Stimulated activated CD8-positive, alpha-beta memory T cell treated with anti-CD3 and anti-CD28 coated beads, Interleukin-7, amount 100 ng/mL, for 4 hours (primary cell): Measurements from ENCODE around the gene IPO9.

Experiments used
- DNase-seq, 2 donors: peaks; one replicate each; pipeline ENCODE4 v3.0.0-alpha.2; 2020; ENCODE audit warnings: low read depth in 2 of 2

The IPO9 gene

GRCh38 chr1:201828820-201829774, at the start of gene IPO9:
TSS of gene IPO9 (plus strand) at chr1:201829157. CDS start at chr1:201829210, 53 bp downstream.
- DNase-seq: peak; percentile 84 to 90

DNA sequence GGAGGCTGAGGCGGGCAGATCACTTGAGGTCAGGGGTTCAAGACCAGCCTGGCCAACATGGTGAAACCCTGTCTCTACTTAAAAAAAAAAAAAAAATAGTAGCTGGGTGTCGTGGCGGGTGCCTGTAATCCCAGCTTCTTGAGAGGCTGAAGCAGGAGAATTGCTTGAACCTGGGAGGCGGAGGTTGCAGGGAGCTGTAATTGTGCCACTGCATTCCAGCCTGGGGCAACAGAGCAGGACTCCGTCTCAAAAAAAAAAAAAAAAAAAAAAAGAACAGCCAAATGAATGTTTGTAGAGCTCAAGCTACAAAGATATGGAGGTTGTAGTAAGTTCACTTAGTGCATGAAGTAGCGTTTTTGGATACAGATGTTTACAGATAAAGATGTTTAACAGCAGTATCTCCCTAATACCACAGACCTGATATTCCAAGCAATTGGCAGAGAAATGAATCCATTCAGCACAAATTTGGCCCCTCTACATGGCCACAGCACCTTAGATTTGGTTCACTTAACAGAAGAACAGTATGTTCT, 49.5 kb upstream of the IPO9 start:
- DNase-seq: no peak

- DNase-seq: no peak
Measured at GRCh38 chr1:201780952-201781351, 48.0 kb upstream of the IPO9 start.

DNA sequence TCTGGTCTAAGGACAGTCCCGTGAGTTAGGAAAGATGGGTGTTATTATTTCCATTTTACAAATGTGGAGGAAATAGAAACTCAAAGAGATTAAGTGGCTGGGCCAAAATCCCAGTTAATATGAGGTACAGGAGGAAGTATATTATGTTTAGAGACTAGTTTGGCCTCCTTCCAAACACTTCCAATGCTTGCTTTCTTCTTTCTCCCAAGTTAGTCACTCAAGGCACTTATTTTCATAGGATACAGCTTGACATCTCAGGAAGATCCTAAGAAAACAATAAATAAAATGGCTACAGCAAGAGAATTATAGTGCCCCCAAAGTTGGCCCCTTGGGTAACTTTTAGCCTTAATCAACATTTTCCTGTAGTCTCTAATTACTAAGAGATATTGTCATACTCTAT, 47.5 kb upstream of the IPO9 start:
- DNase-seq: no peak

- DNase-seq: no peak
Measured at GRCh38 chr1:201782353-201782752, 46.6 kb upstream of the IPO9 start.

DNA sequence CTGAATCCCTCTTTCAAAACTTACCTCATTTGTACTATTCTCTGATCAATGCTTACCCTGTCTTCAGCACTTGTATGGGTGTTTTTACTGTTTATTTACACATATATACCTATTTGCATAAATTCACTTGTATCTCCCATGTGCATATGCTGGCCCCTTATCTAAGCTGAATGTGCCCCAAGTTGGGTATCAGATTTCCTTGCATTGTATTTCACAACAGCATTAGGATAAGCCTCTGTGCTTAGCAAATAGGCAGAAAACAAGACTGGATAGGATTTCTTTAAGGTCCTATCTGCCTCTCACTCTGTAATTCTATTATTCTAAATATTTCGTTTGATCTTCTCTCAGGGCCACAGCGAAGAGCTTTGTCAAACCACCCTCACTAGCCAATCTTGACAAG, 45.9 kb upstream of the IPO9 start:
- no peak for DNase-seq

DNA sequence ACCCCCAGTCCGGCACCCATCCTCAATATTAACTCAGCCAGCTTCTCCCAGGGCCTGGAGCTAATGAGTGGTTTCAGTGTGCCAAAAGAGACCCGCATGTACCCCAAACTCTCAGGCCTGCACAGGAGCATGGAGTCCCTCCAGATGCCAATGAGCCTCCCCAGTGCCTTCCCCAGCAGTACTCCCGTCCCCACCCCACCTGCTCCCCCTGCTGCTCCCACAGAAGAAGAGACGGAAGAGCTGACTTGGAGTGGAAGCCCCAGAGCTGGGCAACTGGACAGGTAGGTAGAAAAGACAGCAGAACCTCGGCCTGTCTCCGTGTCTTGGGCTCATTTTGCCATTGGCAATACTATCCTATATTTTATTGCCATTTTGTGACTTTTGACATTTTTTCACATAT, 45.4 kb upstream of the IPO9 start:
- DNase-seq: no peak

GRCh38 chr1:201785291-201785690, 43.7 kb upstream of the IPO9 start:
- DNase-seq: no peak

DNA sequence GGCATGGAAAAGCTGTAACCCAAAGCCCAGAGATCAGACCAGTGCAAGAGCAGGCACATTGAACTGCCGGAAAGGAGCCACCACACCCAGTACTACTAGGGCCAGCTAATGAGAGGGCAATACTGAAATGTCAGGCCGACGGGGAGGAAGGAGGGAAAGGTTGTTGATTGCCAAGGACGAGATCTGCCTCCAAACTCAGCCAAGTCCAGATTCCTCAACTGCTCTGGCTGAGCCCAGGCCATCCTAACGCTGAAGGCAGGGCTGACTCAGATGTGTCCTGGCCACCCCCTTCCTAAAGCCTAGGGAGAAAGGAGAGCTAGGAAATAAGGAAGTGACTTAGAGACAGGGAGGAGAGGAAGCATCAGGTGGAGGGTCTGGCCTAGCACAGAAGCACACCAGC, 42.1 kb upstream of the IPO9 start:
- no peak for DNase-seq

DNA sequence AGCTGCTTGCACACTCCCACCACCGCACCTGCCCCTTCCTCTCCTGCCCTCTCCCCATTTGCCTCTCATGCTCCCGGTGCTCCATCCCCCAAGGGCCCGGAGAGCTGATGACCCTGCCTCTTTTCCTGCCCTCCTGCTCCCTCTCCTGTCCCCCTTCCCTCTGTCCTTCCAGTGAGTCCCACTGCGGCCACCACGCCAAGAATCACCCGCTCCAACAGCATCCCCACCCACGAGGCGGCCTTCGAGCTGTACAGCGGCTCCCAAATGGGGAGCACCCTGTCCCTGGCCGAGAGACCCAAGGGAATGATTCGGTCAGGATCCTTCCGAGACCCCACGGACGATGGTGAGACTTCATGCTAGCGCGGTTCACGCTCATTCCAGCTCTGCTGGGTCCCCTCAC, 40.7 kb upstream of the IPO9 start:
- DNase-seq: no peak

- no peak for DNase-seq
Measured at GRCh38 chr1:201789245-201789644, 39.7 kb upstream of the IPO9 start.

- DNase-seq: no peak
Measured at GRCh38 chr1:201790261-201790660, 38.7 kb upstream of the IPO9 start.

DNA sequence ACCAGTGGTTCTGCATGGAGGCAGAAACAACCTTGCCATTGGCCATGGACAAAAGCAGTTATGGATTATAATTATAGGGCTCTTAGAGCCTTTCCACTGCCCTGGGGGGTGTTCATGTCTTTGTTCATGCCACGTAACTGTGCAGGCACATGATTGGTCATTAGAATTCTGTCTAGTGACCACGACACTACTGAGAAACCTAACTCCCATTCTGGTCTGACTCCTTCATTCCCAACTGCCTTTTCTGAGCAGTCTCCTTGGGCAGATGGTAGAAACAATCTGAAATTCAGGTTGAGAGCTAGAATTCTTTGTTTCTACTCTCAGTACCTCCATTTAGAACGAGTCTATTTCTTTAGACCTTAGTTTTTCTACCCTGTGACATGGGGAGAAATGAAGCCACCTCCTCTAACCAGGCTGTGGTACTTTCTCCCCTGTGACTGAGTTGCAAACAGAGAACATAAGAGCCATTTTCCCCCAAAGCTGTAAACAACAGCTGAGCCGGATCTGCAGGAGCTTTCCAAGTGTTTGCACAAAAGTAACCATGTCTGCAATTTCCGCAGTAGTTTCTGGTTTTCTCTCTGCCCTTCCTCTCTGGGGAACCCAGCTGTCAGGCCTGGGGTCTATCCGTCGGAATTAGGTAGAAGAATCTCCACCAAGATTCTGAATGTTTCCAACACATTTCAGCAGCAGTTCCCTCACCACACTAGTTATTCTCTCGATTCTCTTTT, 37.7 kb upstream of the IPO9 start:
- no peak for DNase-seq

DNA sequence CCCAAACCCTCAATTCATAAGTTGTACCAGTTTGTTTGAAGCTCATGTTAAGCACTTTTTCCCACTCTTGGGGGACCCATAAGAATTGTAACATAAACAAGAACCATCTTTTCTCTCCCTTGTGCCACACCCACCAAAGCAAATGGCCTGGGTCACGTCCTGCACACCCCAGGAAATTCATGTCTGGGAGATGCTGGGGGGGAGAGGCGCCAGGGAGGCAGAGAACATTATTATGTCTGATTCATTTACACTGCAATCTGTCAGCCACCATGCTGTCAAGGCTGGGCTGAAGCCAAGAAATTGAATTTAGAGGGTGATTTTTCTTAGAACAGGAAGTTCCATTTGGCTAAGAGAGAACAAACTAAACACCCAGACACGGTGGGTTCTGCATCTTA, 37.2 kb upstream of the IPO9 start:
- no peak for DNase-seq

- DNase-seq: peak in 1 of 2 donors; percentile 2
Measured at GRCh38 chr1:201792534-201793305, 36.2 kb upstream of the IPO9 start.

DNA sequence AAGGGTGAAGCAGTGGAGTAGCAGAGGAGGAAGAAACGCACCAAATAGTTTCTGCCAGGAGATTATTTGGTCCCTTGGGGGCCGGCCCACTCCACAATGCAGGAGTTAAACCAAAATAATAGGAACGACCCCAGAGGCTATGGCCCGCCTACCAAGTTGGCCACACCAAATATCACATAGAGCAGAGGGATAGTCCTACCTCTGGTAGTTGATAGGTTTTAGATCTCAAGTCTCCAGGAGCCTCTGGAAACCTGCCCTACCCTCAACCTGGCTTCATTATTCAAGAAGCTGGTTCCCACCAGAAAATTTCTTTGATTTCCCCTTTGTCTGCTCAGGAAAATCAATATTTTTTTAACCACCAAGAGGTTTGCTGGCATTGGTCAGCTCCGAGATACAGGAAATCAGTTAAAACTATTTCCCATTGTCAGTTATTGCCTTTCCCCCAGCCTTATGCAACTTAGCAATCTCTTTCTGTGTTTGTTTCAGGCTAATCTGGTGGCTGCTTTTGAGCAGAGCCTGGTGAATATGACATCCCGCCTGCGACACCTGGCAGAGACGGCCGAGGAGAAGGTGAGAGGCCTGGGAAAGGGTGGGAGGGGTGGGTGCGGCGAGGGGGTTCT, 35.5 kb upstream of the IPO9 start:
- no peak for DNase-seq

- no peak for DNase-seq
Measured at GRCh38 chr1:201795066-201795465, 33.9 kb upstream of the IPO9 start.

DNA sequence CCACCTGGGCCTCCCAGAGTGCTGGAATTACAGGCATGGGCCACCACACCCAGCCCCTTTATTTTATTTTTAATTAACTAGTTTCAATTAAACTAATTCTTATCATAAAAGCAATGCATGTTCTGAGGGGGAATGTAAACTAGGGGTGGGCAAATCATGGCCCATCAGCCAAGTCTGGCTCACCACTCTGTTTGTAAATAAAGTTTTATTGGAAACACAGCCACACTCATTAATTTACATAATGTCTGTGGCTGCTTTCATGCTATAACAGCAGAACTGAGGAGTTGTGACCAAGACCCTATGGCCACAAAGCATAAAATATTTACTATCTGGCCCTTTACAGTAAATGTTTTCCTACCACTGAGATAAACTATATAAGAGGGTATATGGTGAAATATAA, 28.7 kb upstream of the IPO9 start:
- DNase-seq: no peak

DNA sequence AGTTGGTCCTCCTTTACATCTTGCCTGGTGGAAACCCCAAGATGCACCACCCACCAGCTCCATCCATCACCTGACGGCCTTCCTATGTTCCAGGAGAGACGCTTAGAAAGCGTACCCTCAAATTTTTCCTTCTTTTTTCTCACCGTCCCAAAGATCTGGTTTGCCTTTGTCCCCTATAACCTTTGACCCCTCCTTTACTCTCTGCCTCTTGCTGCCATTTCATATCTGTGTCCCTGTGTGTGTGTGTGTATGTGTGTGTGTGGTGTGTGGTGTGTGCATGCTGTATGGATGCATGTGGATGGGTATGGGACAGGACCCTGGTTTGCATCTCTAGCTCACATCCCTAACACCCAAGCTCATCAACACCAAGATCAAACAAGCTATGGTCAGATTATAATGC, 22.2 kb upstream of the IPO9 start:
- DNase-seq: no peak

DNA sequence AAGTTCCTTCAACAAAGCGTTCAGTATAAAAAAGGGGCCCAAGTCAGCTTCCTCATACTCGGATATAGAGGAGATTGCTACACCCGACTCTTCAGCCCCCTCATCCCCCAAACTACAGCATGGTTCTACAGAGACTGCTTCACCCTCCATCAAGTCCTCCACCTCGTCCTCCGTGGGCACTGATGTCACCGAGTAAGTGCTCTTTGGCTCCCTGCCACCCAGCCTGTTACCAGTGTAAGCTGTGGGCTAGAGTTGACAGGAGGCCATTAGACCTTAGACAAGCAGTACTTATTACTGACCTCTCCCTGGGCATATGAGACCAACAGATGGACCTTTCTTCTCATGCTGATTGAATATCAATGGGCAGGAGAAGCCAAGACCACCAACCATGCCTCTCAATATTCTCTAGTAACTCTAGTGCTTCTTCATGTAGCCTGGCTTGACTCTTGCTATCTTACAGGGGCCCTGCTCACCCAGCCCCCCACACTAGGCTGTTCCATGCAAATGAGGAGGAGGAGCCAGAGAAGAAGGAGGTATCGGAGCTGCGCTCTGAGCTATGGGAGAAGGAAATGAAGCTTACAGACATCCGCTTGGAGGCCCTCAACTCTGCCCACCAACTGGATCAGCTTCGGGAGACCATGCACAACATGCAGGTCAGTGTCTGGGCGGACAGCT, 20.9 kb upstream of the IPO9 start:
- DNase-seq: no peak

- no peak for DNase-seq
Measured at GRCh38 chr1:201808633-201808990, 20.3 kb upstream of the IPO9 start.
